Measurements from ENCODE around the gene FGF23.
"Not testable (repeated sequence)": the region's sequence is repeated elsewhere in the genome, so short reads cannot be mapped to it uniquely, and the experiment has no call there.

Gene FGF23

GRCh38 chr12:4379405-4379804 lies at the start of gene FGF23:
TSS of gene FGF23 (minus strand) at chr12:4379712. CDS start at chr12:4379582, 130 bp downstream.
- no peak for DNase-seq

GRCh38 chr12:4424422-4424821 lies 44.9 kb upstream of the FGF23 start:
- DNase-seq, result no peak

- no peak for DNase-seq
Observed at GRCh38 chr12:4423528-4424195, 44.1 kb upstream of the FGF23 start.

- DNase-seq, result no peak
Observed at GRCh38 chr12:4422985-4423384, 43.5 kb upstream of the FGF23 start.

GRCh38 chr12:4421590-4422031 lies 42.1 kb upstream of the FGF23 start:
- peak; percentile 5 to 30 for DNase-seq

GRCh38 chr12:4420138-4420670 lies 40.7 kb upstream of the FGF23 start:
- DNase-seq, result no peak

- DNase-seq, result no peak
Observed at GRCh38 chr12:4418913-4419312, 39.4 kb upstream of the FGF23 start.

GRCh38 chr12:4417936-4418335 lies 38.4 kb upstream of the FGF23 start:
- no peak for DNase-seq

GRCh38 chr12:4417455-4417854 lies 37.9 kb upstream of the FGF23 start:
- no peak for DNase-seq

- DNase-seq, result no peak
Observed at GRCh38 chr12:4416276-4416675, 36.8 kb upstream of the FGF23 start.

- no peak for DNase-seq
Observed at GRCh38 chr12:4412465-4412864, 33.0 kb upstream of the FGF23 start.

GRCh38 chr12:4412056-4412455 lies 32.5 kb upstream of the FGF23 start:
- no peak for DNase-seq

GRCh38 chr12:4407136-4407535 lies 27.6 kb upstream of the FGF23 start:
- DNase-seq, result no peak

GRCh38 chr12:4404877-4405637 lies 25.5 kb upstream of the FGF23 start:
- DNase-seq, result not testable (repeated sequence)

GRCh38 chr12:4402996-4403395 lies 23.5 kb upstream of the FGF23 start:
- DNase-seq, result no peak

- no peak for DNase-seq
Observed at GRCh38 chr12:4401117-4401516, 21.6 kb upstream of the FGF23 start.

- no peak for DNase-seq
Observed at GRCh38 chr12:4395818-4396217, 16.3 kb upstream of the FGF23 start.

- DNase-seq, result no peak
Observed at GRCh38 chr12:4393211-4393610, 13.7 kb upstream of the FGF23 start.

GRCh38 chr12:4392223-4392742 lies 12.8 kb upstream of the FGF23 start:
- no peak for DNase-seq

GRCh38 chr12:4388662-4389061 lies 9.2 kb upstream of the FGF23 start:
- no peak for DNase-seq

GRCh38 chr12:4388032-4388431 lies 8.5 kb upstream of the FGF23 start:
- no peak for DNase-seq

GRCh38 chr12:4387607-4388006 lies 8.1 kb upstream of the FGF23 start:
- DNase-seq, result no peak

- no peak for DNase-seq
Observed at GRCh38 chr12:4386801-4387200, 7.3 kb upstream of the FGF23 start.

GRCh38 chr12:4383304-4383865 lies 3.9 kb upstream of the FGF23 start:
- no peak for DNase-seq
